ENCODE data around the gene ATP2B2. TPM values are rescaled to one million over a fixed set of nuclear protein-coding genes. Genes with fewer than 3 reads are reported as not detected.

The ATP2B2 gene
- total RNA-seq, 1 experiment from 2014 or later, result not detected

- CTCF ChIA-PET, result no interaction called here
- BruUV-seq (replicated peaks), result no TSS peak
- intact Hi-C loops (cut with micrococcal nuclease), result no loop called here
- H3K36me3 ChIP-seq (ENCODE audit: control insufficient read depth in 1 of 2, insufficient read depth in 2 of 2, low read length in 2 of 2), result no peaks in the 10 kb centered on the region
- no peak overlapping the region for H3K4me2 ChIP-seq (ENCODE audit: low read length)
- no peaks in the 10 kb centered on the region for H4K20me1 ChIP-seq (ENCODE audit: insufficient read depth)
- H3K4me3 ChIP-seq (replicated peaks in 1 of 2; ENCODE audit: low read depth in 1 of 2, low read length in 2 of 2), result no peak overlapping the region
- no peaks in the 10 kb centered on the region for H3K27me3 ChIP-seq (ENCODE audit: insufficient read depth, low read length)
- H3K27ac ChIP-seq (ENCODE audit: low read depth, low read length), result no peak overlapping the region
- H3K9ac ChIP-seq (ENCODE audit: low read length), result no peak overlapping the region
- RAD21 ChIA-PET (ENCODE audit: low non-redundant PET in 1 of 2, low total read pairs in 2 of 2, uncharacterized antibody in 2 of 2, unreplicated experiment in 2 of 2), result no interaction called here
- no peak for TF ChIP-seq EZH2phosphoT487 (IDR thresholded peaks at IDR 0.05; ENCODE audit: borderline replicate concordance)
- TF ChIP-seq CTCF (IDR thresholded peaks at IDR 0.05 in 2 of 3, conservative IDR thresholded peaks at IDR 0.05 in 1 of 3; ENCODE audit: borderline replicate concordance in 1 of 3, insufficient read depth in 1 of 3, low read depth in 2 of 3, low read length in 2 of 3), result no peak
- TF ChIP-seq POLR2A (IDR thresholded peaks at IDR 0.05; ENCODE audit: borderline replicate concordance, extremely low read depth, insufficient read depth, insufficient read length), result no peak
- TF ChIP-seq TCF7L2 (IDR thresholded peaks at IDR 0.05; ENCODE audit: borderline replicate concordance, extremely low read depth, insufficient read depth, insufficient read length), result no peak
- TF ChIP-seq POLR2AphosphoS5 (IDR thresholded peaks at IDR 0.05; ENCODE audit: low read depth, low read length), result no peak
- TF ChIP-seq JUND (IDR thresholded peaks at IDR 0.05), result no peak
- no peak for TF ChIP-seq CBX3 (IDR thresholded peaks at IDR 0.05; ENCODE audit: low read depth)
- TF ChIP-seq ZBTB33 (IDR thresholded peaks at IDR 0.05; ENCODE audit: extremely low read depth, insufficient replicate concordance, low read length), result no peak
- TF ChIP-seq CEBPB (IDR thresholded peaks at IDR 0.05; ENCODE audit: low read depth), result no peak
- TF ChIP-seq ZFX (IDR thresholded peaks at IDR 0.05), result no peak
- no peak for TF ChIP-seq SP1 (IDR thresholded peaks at IDR 0.05; ENCODE audit: low read depth)
- TF ChIP-seq YY1 (IDR thresholded peaks at IDR 0.05; ENCODE audit: extremely low read depth, insufficient replicate concordance, low read depth, low read length), result no peak
- no peak for TF ChIP-seq RAD21 (IDR thresholded peaks at IDR 0.05; ENCODE audit: low read depth)
- TF ChIP-seq FOSL1 (IDR thresholded peaks at IDR 0.05; ENCODE audit: low read depth), result no peak
- TF ChIP-seq ELF1 (IDR thresholded peaks at IDR 0.05; ENCODE audit: borderline replicate concordance, low read depth), result no peak
- no peak for TF ChIP-seq ATF3 (IDR thresholded peaks at IDR 0.05)
- DNase-seq (ENCODE audit: low read depth, low spot score) (no peak), ATAC-seq (no peak)
- POLR2A ChIA-PET, result no interaction called here
- no peaks in the 10 kb centered on the region for H3K79me2 ChIP-seq (ENCODE audit: insufficient read depth, low read length)
- H2AFZ ChIP-seq (ENCODE audit: low read depth, low read length, poor library complexity, severe bottlenecking), result no peak overlapping the region
- H3K4me1 ChIP-seq (ENCODE audit: control insufficient read depth in 1 of 2, insufficient read depth in 2 of 2, low read length in 2 of 2), result no peaks in the 10 kb centered on the region
- no peaks in the 10 kb centered on the region for H3K9me2 ChIP-seq (ENCODE audit: insufficient read depth)
- H3K9me3 ChIP-seq (ENCODE audit: control insufficient read depth in 1 of 2, insufficient read depth in 1 of 2, low read depth in 1 of 2, low read length in 2 of 2), result no peaks in the 10 kb centered on the region
Measured at GRCh38 chr3:10407361-10407760, 98.0 kb downstream of the ATP2B2 start.

All from HCT116 (cell line).